Measurements from ENCODE around the gene DDX5. TPM values are rescaled to one million over a fixed set of nuclear protein-coding genes. Genes with fewer than 3 reads are reported as not detected.

DDX5 gene
- total RNA-seq, 2 donors from 2014 or later, result 215 to 620 TPM

GRCh38 chr17:64527914-64528313, 21.8 kb upstream of the DDX5 start:
- Histone ChIP-seq H3K27me3 (no peaks in the 10 kb centered on the region), H3K4me1 (no peaks in the 10 kb centered on the region), H3K36me3 (peaks cover 97% of the 10 kb centered on the region), H3K27ac (no peak overlapping the region), H3K4me3 (no peak overlapping the region), H3K9me3 (no peaks in the 10 kb centered on the region)
- no peak for DNase-seq (ENCODE audit: low spot score)
- no peak for TF ChIP-seq CTCF (IDR thresholded peaks at IDR 0.05)

GRCh38 chr17:64520359-64520758, 14.3 kb upstream of the DDX5 start:
- Histone ChIP-seq H3K27ac (no peak overlapping the region), H3K27me3 (no peaks in the 10 kb centered on the region), H3K9me3 (no peaks in the 10 kb centered on the region), H3K4me3 (no peak overlapping the region), H3K4me1 (no peaks in the 10 kb centered on the region), H3K36me3 (peaks cover 86% of the 10 kb centered on the region)
- no peak for DNase-seq (ENCODE audit: low spot score)
- no peak for TF ChIP-seq CTCF (IDR thresholded peaks at IDR 0.05)

GRCh38 chr17:64519601-64520000, 13.5 kb upstream of the DDX5 start:
- no peak overlapping the region for H3K4me3 ChIP-seq
- H3K9me3 ChIP-seq, result no peaks in the 10 kb centered on the region
- DNase-seq (ENCODE audit: low spot score), result no peak
- no peaks in the 10 kb centered on the region for H3K27me3 ChIP-seq
- no peaks in the 10 kb centered on the region for H3K4me1 ChIP-seq
- no peak overlapping the region for H3K27ac ChIP-seq
- H3K36me3 ChIP-seq, result peaks cover 86% of the 10 kb centered on the region
- no peak for TF ChIP-seq CTCF (IDR thresholded peaks at IDR 0.05)

GRCh38 chr17:64515829-64516228, 9.7 kb upstream of the DDX5 start:
- Histone ChIP-seq H3K9me3 (no peaks in the 10 kb centered on the region), H3K4me3 (no peak overlapping the region), H3K36me3 (peaks cover 76% of the 10 kb centered on the region), H3K4me1 (no peaks in the 10 kb centered on the region), H3K27ac (no peak overlapping the region), H3K27me3 (no peaks in the 10 kb centered on the region)
- DNase-seq (ENCODE audit: low spot score), result no peak
- TF ChIP-seq CTCF (IDR thresholded peaks at IDR 0.05), result no peak

- TF ChIP-seq CTCF (IDR thresholded peaks at IDR 0.05), result no peak
- peaks cover 76% of the 10 kb centered on the region for H3K36me3 ChIP-seq
- no peak for DNase-seq (ENCODE audit: low spot score)
- H3K9me3 ChIP-seq, result no peaks in the 10 kb centered on the region
- H3K27me3 ChIP-seq, result no peaks in the 10 kb centered on the region
- no peak overlapping the region for H3K4me3 ChIP-seq
- H3K27ac ChIP-seq, result no peak overlapping the region
- no peaks in the 10 kb centered on the region for H3K4me1 ChIP-seq
Observed at GRCh38 chr17:64515419-64515818, 9.3 kb upstream of the DDX5 start.

GRCh38 chr17:64509179-64509578, 3.1 kb upstream of the DDX5 start:
- no peak for DNase-seq (ENCODE audit: low spot score)
- Histone ChIP-seq H3K27me3 (no peaks in the 10 kb centered on the region), H3K4me3 (no peak overlapping the region), H3K27ac (no peak overlapping the region), H3K9me3 (no peaks in the 10 kb centered on the region), H3K36me3 (peaks cover 59% of the 10 kb centered on the region), H3K4me1 (peaks cover 0 to 25% of the 10 kb centered on the region in 2 donors)
- TF ChIP-seq CTCF (IDR thresholded peaks at IDR 0.05), result no peak
